ENCODE measurements around the gene NUDT13. TPM values are rescaled to one million over a fixed set of nuclear protein-coding genes. Genes with fewer than 3 reads are reported as not detected.

NUDT13 gene
- total RNA-seq: 1.6 and 2.0 TPM in 2 replicates

DNA sequence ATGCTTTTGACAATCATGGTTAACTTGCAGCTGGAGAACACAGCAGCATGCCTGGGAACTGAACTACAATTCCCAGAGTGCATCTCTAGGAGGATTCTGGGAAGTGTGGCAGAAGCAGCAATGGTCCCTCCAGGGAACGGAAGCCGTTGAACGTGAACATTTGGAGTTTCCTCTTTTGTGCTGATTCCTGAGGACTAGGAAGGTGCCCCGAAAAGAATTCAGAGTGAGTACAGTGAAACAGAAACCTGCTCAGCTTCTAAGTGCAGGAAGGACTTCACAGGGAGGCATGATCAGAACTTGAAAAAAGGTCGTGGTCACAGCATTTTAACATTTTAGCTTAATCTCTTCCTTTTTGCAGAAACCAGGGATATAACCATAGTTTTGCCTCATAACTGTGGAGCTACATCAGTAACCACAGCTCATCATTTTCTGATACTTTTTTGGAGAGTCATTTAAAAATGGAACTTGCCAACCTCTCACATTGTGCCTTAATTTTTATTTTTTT, at the start of gene NUDT13:
Gene NUDT13 (plus strand): TSS at position 111 of the 505 bp plus-strand sequence. CDS start 3,911 bp downstream, outside the sequence.

DNA sequence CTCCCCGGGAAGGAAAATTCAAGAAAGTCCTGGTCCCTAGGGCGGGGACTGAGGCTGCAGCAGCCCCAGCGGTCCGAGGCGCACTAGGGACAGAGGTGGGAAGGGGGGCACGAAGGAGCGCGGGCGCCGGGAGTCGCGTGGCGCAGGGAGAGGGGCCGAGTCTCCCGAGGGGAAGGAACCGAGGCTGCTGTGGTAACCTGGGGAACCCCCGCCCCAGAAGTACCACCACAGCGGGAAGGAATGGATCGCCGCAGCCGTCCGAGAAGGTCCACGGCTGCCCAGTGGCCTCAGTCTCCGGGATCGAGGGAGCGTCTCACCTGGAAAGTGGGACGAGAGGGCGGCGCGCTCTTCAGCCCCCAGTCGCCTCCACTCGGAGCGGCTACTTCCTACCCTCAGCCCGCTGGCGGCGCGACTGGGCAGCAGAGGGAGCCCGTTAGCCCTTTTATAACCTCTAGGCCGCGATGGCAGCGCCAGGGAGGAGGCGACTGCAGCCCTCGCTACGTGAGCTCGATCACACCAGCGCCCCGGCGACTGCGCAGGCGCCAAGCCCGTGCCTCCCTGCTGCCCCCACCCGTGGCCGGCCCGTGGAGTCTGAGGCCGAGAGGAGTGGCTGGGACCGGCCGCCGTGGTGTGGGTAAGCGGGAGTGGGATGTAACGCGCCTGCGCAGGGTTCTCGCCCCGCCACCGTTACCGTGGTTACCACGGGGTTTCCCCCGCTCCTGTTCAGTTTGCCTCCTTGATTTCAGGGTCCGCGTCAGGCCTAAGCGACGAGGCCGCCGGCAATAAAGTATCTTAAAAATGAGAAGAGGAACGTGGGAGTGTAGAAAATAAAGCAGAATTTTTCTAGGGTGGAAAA, 13.6 kb upstream of the NUDT13 start, which contains the start of gene P4HA1:
Gene P4HA1 (minus strand): TSS at position 418 of the 856 bp plus-strand sequence. CDS start 21,983 bp downstream, outside the sequence.

GRCh38 chr10:73167783-73168464, 57.7 kb downstream of the NUDT13 start, which contains the start of the genes ECD and FAM149B1:
ECD (minus strand) TSS chr10:73168008; CDS start chr10:73163937, 4,071 bp downstream.
FAM149B1 (plus strand) TSS chr10:73168119; CDS start chr10:73168340, 221 bp downstream.

Small RNA genes lying within 50 kb of the gene (small RNA-seq; reads per million reads assigned to genes)
- gene RF00019: not detected
- 668 reads per million, percentile 99 among the genes with 10 or more reads in this experiment for gene SNORA11F

Other genes starting within 250 kb of the NUDT13 start
- gene OIT3, start 216.7 kb upstream of the NUDT13 start, total RNA-seq: under 0.01 TPM in 1 of 2 replicates, not detected in the other
- gene PLA2G12B, start 155.6 kb upstream of the NUDT13 start, total RNA-seq: not detected in 2 replicates
- 89.1 and 141 TPM in 2 replicates for gene P4HA1, start 13.6 kb upstream of the NUDT13 start, total RNA-seq
- 62.1 and 64.5 TPM in 2 replicates for gene ECD, start 57.6 kb downstream of the NUDT13 start, total RNA-seq
- gene FAM149B1, start 57.7 kb downstream of the NUDT13 start, total RNA-seq: 24.9 and 28.6 TPM in 2 replicates
- gene DNAJC9, start 136.8 kb downstream of the NUDT13 start, total RNA-seq: 59.7 and 66.5 TPM in 2 replicates
- 75.1 and 95.6 TPM in 2 replicates for gene MRPS16, start 142.2 kb downstream of the NUDT13 start, total RNA-seq
- 0.40 and 0.43 TPM in 2 replicates for gene CFAP70, start 248.4 kb downstream of the NUDT13 start, total RNA-seq